DND-41 (cell line): ENCODE results near the gene C1orf198.

Experiments used
- EZH2 ChIP-seq: IDR thresholded peaks from 3 replicates; pipeline ENCODE4 v1.6.1; 2012; ENCODE audit warnings: borderline replicate concordance, low read depth, mild to moderate bottlenecking, moderate library complexity, low read length, inconsistent platforms; ENCODE audit not compliant: severe bottlenecking
- TF ChIP-seq, protein P1 (sequence below): IDR thresholded peaks from 2 replicates; pipeline ENCODE4 v1.5.1; 2012; ENCODE audit warnings: borderline replicate concordance, low read length, moderate library complexity, mild to moderate bottlenecking; ENCODE audit not compliant: poor library complexity, severe bottlenecking; ENCODE audit errors: extremely low read depth

DNA sequence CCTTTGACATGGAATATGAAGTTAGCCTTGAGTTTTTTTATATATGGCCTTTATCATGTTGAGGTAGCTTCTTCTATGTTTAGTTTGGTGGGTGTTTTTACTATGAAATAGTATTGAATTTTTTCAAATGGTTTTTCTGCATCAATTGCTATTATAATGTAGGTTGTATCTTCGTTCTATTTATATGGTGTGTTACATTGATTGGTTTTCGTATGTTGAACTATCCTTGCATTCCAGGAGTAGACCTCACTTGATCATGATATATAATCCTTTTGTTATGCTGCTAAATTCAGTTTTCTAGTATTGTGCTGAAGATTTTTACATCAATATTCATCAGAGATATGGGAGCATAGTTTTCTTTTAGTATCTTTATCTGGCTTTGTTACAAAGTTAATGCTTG is 55.8 kb downstream of the C1orf198 start:
- TF ChIP-seq, protein P1, sequence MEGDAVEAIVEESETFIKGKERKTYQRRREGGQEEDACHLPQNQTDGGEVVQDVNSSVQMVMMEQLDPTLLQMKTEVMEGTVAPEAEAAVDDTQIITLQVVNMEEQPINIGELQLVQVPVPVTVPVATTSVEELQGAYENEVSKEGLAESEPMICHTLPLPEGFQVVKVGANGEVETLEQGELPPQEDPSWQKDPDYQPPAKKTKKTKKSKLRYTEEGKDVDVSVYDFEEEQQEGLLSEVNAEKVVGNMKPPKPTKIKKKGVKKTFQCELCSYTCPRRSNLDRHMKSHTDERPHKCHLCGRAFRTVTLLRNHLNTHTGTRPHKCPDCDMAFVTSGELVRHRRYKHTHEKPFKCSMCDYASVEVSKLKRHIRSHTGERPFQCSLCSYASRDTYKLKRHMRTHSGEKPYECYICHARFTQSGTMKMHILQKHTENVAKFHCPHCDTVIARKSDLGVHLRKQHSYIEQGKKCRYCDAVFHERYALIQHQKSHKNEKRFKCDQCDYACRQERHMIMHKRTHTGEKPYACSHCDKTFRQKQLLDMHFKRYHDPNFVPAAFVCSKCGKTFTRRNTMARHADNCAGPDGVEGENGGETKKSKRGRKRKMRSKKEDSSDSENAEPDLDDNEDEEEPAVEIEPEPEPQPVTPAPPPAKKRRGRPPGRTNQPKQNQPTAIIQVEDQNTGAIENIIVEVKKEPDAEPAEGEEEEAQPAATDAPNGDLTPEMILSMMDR: no peak
- no peak for TF ChIP-seq EZH2
